ENCODE data around the gene ZSCAN16.

The ZSCAN16 gene

GRCh38 chr6:28134716-28135115 is 10.3 kb downstream of the ZSCAN16 start:
- DNase-seq = no peak

- DNase-seq = no peak
These were observed 11.0 kb downstream of the ZSCAN16 start for GRCh38 chr6:28135393-28135792.

GRCh38 chr6:28136585-28137504 is 12.4 kb downstream of the ZSCAN16 start:
- peak; percentile 79 to 87 for DNase-seq

DNA sequence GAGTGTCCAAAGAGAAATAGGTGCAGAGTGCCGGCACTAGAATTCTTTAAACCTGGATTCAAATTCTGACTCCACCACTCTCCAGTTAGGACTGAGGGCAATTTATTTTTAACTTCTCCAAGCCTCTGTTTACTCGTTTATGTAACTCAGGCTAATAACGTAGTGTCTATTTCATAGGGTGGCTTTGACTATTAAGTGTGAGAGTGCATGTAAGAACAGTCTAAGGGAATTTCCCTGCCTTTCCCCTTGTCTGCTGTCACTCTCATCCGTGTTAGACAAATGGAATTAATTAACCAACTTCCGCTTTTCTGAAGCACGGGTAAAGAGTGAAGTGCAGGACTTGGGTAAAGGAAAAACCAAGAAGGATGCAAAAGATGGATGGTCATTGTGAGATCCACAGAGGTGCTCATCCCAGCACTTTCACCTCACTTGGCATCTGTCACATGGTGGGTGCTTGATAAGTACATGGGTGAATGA is 13.1 kb downstream of the ZSCAN16 start:
- DNase-seq = peak; percentile 23 to 38

DNA sequence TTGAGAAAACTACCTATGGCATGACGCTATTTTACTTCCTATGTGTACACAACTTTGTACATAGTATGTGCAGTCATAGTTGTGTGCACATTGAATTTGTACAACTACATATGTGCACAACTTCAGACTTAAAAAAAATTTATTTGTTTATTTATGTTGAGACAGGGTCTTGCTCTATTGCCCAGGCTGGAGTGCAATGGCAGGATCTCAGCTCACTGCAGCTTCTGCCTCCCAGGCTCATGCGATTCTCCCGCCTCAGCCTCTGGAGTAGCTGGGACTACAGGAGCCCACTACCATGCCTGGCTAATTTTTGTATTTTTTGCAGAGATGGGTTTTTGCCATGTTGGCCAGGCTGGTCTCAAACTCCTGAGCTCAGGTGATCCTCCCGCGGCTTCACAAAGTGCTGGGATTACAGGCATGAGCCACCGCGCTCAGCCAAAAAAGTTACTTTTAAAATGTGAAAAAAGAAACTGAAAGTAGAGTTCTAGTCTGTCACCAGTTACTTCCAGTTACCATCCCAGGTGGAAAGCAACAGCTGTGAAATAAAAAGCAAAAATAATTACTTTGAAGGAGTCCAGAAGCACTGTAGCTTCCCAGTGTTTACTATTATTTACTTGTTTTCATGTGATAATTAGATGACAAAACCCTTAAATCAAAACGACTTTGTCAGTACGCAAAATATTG is 15.6 kb downstream of the ZSCAN16 start:
- no peak for DNase-seq

- DNase-seq = no peak
These were observed 16.2 kb downstream of the ZSCAN16 start for GRCh38 chr6:28140616-28141015.

GRCh38 chr6:28141500-28142329 is 17.3 kb downstream of the ZSCAN16 start, which contains the start of gene ZKSCAN8:
Gene ZKSCAN8 (plus strand): TSS chr6:28141883. CDS start chr6:28148408, 6,525 bp downstream.
- peak; percentile 74 to 83 for DNase-seq

- DNase-seq = no peak
These were observed 18.0 kb downstream of the ZSCAN16 start for GRCh38 chr6:28142446-28142845.

GRCh38 chr6:28145231-28145630 is 20.8 kb downstream of the ZSCAN16 start:
- DNase-seq = no peak

- DNase-seq = no peak
These were observed 28.1 kb downstream of the ZSCAN16 start for GRCh38 chr6:28152531-28152930.

DNA sequence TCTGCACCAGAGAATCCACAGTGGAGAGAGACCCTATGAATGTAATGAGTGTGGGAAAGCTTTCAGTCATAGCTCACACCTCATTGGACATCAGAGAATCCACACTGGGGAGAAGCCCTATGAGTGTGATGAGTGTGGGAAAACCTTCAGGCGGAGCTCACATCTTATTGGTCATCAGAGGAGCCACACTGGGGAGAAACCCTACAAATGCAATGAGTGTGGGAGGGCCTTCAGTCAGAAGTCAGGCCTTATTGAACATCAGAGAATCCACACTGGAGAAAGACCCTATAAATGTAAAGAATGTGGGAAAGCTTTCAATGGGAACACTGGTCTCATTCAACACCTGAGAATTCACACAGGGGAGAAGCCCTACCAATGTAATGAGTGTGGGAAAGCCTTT is 29.1 kb downstream of the ZSCAN16 start:
- DNase-seq = no peak

DNA sequence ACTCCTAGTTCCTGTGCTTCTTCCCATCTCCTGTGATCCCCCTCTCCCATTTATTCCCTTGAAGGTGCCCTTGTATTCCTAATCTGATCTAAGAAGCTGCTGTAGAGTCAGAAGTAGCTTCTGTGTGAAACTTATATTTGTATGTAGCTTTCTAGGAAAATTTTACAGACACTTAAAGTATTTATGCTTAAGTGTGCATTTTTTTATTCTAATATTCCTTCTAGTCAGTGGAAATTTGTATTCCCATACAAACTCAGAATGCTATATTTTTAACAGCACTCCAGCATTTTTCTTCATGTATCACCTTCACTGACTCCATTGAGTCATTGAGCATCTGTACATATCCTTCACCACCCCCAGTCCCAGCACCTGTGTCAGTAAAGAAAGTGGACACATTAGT is 29.9 kb downstream of the ZSCAN16 start:
- DNase-seq = no peak

- DNase-seq = no peak
These were observed 33.9 kb downstream of the ZSCAN16 start for GRCh38 chr6:28158318-28158717.

- DNase-seq = no peak
These were observed 34.7 kb downstream of the ZSCAN16 start for GRCh38 chr6:28159029-28159607.

DNA sequence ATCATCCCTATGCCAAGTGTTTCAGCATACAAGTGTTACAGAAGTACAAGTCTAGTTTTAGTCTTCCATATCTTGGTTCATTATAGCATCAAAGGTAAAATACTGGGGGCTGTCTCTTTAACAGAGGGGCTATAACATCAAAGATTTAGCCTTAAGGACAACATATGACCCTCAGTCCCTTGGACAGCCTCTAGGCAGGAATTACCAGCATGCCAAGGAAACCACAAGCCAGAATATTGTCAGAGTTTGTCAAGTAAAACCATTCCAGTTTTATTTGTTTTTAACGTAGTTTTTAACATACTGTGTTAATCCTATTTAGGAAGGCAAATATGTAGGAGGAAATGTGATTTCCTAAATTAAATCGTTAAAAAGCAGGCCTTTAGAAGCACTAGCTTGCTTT is 35.8 kb downstream of the ZSCAN16 start:
- DNase-seq = no peak

DNA sequence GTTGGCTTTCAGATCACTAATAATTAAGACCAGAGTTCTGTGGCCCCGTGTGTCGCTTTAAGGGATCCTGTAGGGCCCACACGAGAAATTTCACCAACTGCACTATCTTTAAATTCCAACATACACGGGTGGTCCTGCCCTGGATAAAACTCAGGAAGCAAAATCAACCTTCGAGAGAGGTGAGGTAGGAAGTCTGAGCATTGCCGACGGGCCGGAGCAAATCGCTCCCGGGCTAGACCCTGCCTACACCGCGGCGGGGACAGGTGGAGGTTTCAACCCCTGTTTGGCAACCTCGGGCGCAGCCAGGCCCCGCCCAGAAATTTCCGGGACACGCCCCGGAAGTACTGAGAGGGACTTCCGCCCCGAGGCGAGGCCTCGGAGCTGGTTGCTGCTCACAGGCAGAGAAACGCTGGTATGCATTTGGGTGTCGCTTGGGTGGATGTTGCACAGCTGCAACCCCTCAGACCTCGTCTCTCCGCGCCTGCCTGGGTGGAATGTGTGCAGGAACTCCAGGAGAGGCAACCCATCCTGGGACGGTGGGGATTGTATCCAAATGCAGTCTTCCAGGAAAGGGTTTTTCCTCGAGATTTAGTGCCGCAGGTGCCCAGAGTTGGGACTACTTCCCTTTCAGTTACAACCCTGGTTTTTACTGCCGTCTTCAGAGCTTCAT is 37.1 kb downstream of the ZSCAN16 start:
- peak; percentile 82 to 86 for DNase-seq

DNA sequence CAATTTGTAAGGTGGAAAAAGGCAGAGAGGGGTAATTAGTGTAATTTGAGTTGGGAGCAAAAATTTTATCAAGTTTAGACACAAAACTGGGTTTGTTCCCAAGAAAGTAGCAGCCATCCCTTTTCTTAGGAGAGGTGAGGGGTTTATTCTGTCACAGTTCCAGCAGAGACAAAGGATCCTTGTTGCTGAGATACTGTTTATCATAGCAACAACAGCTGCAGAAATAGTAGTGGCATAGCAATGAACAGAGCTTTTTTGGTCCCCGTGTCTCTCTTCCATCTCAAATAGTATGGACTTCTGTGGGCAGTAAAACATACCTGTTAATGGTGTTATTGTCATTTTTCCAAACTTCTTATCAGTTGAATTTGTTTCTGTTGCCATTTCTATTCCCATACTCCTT is 41.2 kb downstream of the ZSCAN16 start:
- no peak for DNase-seq

DNA sequence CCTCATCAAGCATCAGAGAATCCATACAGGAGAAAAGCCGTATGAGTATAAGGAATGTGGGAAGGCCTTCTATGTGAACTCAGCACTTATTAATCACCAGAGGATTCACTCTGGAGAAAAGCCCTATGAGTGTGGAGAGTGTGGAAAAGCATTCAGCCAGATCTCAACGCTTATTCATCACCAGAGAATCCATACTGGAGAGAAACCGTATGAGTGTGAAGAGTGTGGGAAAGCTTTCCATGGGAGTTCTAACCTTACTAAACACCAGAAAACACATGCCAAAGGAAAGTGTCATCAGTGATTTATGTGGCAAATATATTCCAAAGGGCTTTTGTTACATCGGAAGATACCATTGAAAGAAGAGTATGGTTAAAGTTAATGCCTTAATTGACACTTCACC is 42.7 kb downstream of the ZSCAN16 start:
- DNase-seq = no peak

DNA sequence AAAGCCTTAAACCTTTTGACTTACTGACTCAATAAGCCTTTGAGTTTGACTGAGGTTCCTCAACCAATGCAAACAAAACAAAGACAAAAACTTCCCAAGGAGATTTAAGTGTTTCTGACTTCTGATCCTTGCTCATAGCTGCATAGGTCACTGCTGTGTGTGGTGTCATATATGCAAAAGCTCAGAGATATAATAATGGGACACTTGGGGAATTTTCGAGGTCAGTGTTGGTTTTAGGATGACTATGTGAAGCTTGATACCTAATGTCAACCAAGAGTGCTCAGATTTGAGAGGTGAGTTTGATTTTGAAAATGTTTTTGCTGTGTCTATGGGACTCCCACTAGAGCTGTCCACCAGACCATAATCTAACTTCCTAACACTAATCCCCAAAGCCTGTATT is 43.5 kb downstream of the ZSCAN16 start:
- DNase-seq = no peak

GRCh38 chr6:28171271-28171670 is 46.9 kb downstream of the ZSCAN16 start:
- DNase-seq = no peak

- DNase-seq = no peak
These were observed 47.6 kb downstream of the ZSCAN16 start for GRCh38 chr6:28172006-28172405.

DNA sequence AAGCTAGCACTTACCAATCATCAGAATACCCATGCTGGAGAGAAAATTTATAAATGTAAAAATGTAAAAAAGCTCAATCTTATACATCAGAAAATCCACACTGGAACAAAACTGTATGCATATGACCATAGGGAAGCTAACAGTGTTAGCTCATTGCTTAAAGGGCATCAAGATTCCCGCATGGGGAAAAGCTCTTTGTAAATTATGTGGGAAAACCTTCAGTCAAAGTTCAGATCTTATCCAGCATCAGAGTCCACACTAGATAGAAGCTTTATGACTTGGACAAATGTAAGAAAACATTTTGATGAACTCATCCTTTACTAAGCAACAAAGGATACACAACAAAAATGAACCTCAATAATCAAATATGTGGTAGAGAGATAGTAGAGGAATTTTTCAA is 52.0 kb downstream of the ZSCAN16 start:
- no peak for DNase-seq
